GM12878 (cell line): ENCODE results near the gene CSH1.
A peak's percentile ranks its signal among the peaks of the same experiment; 100 is the strongest.

ENCODE experiments used
- ATF2 ChIP-seq: IDR thresholded peaks from 2 replicates; pipeline ENCODE4 v1.6.1; 2012; ENCODE audit warnings: low read length, inconsistent platforms
- CTCF ChIP-seq, 3 experiments: IDR thresholded peaks in 2 of 3; conservative IDR thresholded peaks in 1 of 3; 2 replicates each; pipeline ENCODE4 v1.5.1; 2011; ENCODE audit warnings: low read depth in 3 of 3, low read length in 3 of 3, mild to moderate bottlenecking in 3 of 3, control low read depth in 2 of 3, moderate library complexity in 2 of 3, inconsistent platforms in 1 of 3, mixed read lengths in 1 of 3; ENCODE audit not compliant: control insufficient read depth in 2 of 3, insufficient read depth in 1 of 3; ENCODE audit errors: extremely low read depth in 1 of 3
- DPF2 ChIP-seq: fragments of 450-650 bp; IDR thresholded peaks from 2 replicates; pipeline ENCODE4 v1.6.1; 2017; ENCODE audit warnings: mild to moderate bottlenecking
- EP300 ChIP-seq, 2 experiments: fragments of 150-350 bp in 1 of 2; IDR thresholded peaks; 2 replicates each; pipeline ENCODE4 v1.6.1; 2011 to 2012; ENCODE audit warnings: low read depth in 2 of 2, low read length in 2 of 2, borderline replicate concordance in 1 of 2, improper control_type of control experiment in 1 of 2, inconsistent platforms in 1 of 2; ENCODE audit not compliant: control insufficient read depth in 1 of 2
- EZH2 ChIP-seq: IDR thresholded peaks from 2 replicates; pipeline ENCODE4 v1.6.1; 2012; ENCODE audit warnings: low read depth, mild to moderate bottlenecking, control low read depth, inconsistent platforms, low read length, borderline replicate concordance; ENCODE audit not compliant: control insufficient read depth
- KAT2A ChIP-seq: conservative IDR thresholded peaks from 2 replicates; pipeline ENCODE4 v1.6.1; 2011; ENCODE audit warnings: low read depth, low read length; ENCODE audit not compliant: control insufficient read depth
- MTA2 ChIP-seq: fragments of 450-650 bp; IDR thresholded peaks from 2 replicates; pipeline ENCODE4 v1.6.1; 2016; ENCODE audit warnings: low read depth, mild to moderate bottlenecking, moderate library complexity
- MYC ChIP-seq: IDR thresholded peaks from 2 replicates; pipeline ENCODE4 v1.6.1; 2011; ENCODE audit warnings: mild to moderate bottlenecking, low read length, moderate library complexity, inconsistent platforms; ENCODE audit not compliant: insufficient read depth, insufficient replicate concordance, insufficient read length, severe bottlenecking
- PBX3 ChIP-seq: IDR thresholded peaks from 2 replicates; pipeline ENCODE4 v1.6.1; 2011; ENCODE audit warnings: mild to moderate bottlenecking, low read depth, low read length, moderate library complexity; ENCODE audit not compliant: insufficient replicate concordance
- POLR2A ChIP-seq: IDR thresholded peaks from 2 replicates; pipeline ENCODE4 v1.6.1; 2011; ENCODE audit warnings: low read depth, mild to moderate bottlenecking, low read length
- POLR2AphosphoS2 ChIP-seq: IDR thresholded peaks from 2 replicates; pipeline ENCODE4 v1.6.1; 2011; ENCODE audit warnings: low read depth, mild to moderate bottlenecking, low read length, improper control_type of control experiment, moderate library complexity
- POLR2AphosphoS5 ChIP-seq: IDR thresholded peaks from 2 replicates; pipeline ENCODE4 v1.6.1; 2011; ENCODE audit warnings: mild to moderate bottlenecking, low read length, inconsistent platforms
- RFX5 ChIP-seq: IDR thresholded peaks from 2 replicates; pipeline ENCODE4 v1.6.1; 2011; ENCODE audit warnings: low read depth, low read length, improper control_type of control experiment
- TCF12 ChIP-seq: IDR thresholded peaks from 2 replicates; pipeline ENCODE4 v1.6.1; 2011; ENCODE audit warnings: low read depth, mild to moderate bottlenecking, low read length

GRCh38 chr17:63925615-63926014, 29.2 kb upstream of the CSH1 start:
- TF ChIP-seq DPF2: 0 out of 2 replicates have a peak, but pooled peaks have one; percentile 34
- TF ChIP-seq POLR2AphosphoS5: no peak
- peak; percentile 45 for TF ChIP-seq MTA2
- no peak for TF ChIP-seq CTCF (IDR thresholded peaks at IDR 0.05 in 2 of 3, conservative IDR thresholded peaks at IDR 0.05 in 1 of 3; ENCODE audit: control insufficient read depth in 2 of 3, extremely low read depth in 1 of 3, insufficient read depth in 1 of 3, low read depth in 3 of 3, low read length in 3 of 3)
- no peak for TF ChIP-seq POLR2AphosphoS2
- no peak for TF ChIP-seq POLR2A
- TF ChIP-seq TCF12: no peak
- no peak for TF ChIP-seq ATF2
- no peak for TF ChIP-seq KAT2A
- no peak for TF ChIP-seq PBX3
- no peak for TF ChIP-seq RFX5
- TF ChIP-seq EZH2: no peak
- TF ChIP-seq EP300 (IDR thresholded peaks at IDR 0.05; ENCODE audit: borderline replicate concordance in 1 of 2, control insufficient read depth in 1 of 2, low read depth in 2 of 2, low read length in 2 of 2): no peak
- TF ChIP-seq MYC: no peak
